ENCODE results near the gene FIGN.

FIGN gene

DNA sequence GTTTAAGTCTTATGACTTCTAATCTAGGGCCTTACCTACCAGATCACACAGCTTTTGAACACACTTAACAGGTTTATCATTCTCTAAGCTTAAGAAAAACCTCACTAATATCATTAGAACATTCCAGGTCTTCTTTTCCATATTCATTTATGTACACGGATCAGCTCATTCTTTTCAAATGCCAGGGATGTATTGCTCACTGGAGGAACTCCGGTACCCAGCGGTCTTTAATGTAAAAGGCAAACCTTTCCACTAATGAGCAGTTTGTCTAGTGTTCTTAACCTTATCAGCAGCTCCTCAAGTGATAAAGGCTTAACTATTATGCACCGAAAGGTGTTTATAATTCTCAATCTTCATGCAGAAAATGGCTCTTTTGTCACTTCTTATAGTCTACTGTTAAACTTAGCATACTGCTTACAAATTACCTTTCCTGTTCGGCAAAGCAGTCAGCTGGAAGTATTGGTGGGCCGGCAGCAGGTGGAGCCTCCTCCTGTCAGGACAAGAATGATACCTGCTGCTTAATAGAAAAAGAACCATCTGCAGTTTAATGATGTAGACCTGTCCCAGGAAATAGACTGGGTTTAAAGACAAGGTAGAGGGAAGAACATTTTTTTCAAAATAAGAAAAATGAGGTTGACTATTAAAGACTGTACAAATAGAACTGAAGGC is 142.7 kb downstream of the FIGN start:
- no peak for DNase-seq (ENCODE audit: low spot score)
- no peak overlapping the region for H3K27ac Mint-ChIP-seq
- H3K9me3 Mint-ChIP-seq = no peaks in the 10 kb centered on the region
- no peaks in the 10 kb centered on the region for H3K4me1 Mint-ChIP-seq (ENCODE audit: low read depth)
- H3K36me3 Mint-ChIP-seq (ENCODE audit: low read depth) = no peaks in the 10 kb centered on the region
- H3K4me3 Mint-ChIP-seq = no peak overlapping the region
- H3K27me3 Mint-ChIP-seq (ENCODE audit: low read depth) = no peaks in the 10 kb centered on the region

DNA sequence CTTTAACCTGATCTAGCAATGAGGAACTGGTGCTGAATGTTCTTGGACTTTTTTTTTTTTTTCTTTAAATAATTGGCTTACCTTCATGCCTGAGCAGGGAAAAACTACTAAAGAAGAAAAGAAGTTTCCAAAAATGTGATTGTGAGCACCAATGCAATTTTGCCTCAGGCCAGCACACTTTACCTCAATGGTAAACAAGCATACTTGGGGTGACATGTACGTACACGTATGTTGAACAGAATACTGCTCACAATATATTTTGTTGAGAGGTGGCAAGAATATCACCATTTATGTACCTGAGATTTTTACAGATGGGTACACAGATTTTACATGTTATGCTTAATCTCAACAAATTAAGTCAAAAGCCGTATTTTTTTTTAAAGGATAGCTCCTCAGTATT is 144.3 kb downstream of the FIGN start:
- Mint-ChIP-seq H3K4me3 (no peak overlapping the region), H3K9me3 (no peaks in the 10 kb centered on the region), H3K27me3 (ENCODE audit: low read depth) (no peaks in the 10 kb centered on the region), H3K36me3 (ENCODE audit: low read depth) (no peaks in the 10 kb centered on the region), H3K27ac (no peak overlapping the region), H3K4me1 (ENCODE audit: low read depth) (no peaks in the 10 kb centered on the region)
- DNase-seq (ENCODE audit: low spot score) = no peak

DNA sequence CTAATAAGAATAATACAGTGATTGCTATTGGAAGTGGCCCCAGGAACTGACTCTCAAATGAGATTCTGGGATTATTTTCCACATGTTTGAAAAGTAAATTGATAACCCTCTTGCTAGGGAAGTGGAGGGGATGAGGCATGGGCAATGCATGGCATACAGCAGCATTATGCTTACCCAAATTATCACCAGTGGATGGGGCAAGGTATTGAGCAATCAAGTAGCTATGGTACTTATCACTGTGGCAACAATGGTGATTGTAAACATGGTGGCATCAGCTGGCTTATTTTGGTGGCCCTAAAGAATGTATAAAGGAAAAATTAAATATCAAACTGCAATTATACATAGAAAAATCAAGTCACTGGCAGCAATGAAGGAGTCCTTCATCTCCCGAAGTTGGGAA is 155.1 kb downstream of the FIGN start:
- Mint-ChIP-seq H3K27me3 (ENCODE audit: low read depth) (no peaks in the 10 kb centered on the region), H3K4me1 (ENCODE audit: low read depth) (no peaks in the 10 kb centered on the region), H3K27ac (no peak overlapping the region), H3K9me3 (peaks cover 15% of the 10 kb centered on the region), H3K36me3 (ENCODE audit: low read depth) (no peaks in the 10 kb centered on the region), H3K4me3 (no peak overlapping the region)
- no peak for DNase-seq (ENCODE audit: low spot score)

DNA sequence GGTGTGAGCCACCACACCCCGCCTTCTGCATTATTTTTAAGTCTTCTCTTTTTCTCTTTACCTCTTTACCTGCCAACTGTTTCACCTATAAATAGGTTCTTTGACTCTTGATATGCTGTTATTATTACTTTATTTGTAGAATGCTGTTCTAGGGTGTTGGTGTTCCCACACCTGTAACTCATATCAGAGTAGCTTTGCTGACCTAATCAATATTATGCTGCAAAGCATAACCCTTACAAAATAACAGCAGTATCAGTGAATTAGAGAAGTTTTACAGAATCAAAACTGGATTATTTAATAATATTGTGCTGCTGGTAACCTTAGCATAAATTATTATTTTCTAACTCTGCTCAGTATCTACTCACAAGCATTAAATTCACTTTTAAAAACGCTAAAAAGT is 161.5 kb downstream of the FIGN start:
- no peaks in the 10 kb centered on the region for H3K4me1 Mint-ChIP-seq (ENCODE audit: low read depth)
- peaks cover 15% of the 10 kb centered on the region for H3K9me3 Mint-ChIP-seq
- DNase-seq (ENCODE audit: low spot score) = no peak
- no peaks in the 10 kb centered on the region for H3K27me3 Mint-ChIP-seq (ENCODE audit: low read depth)
- no peak overlapping the region for H3K4me3 Mint-ChIP-seq
- no peak overlapping the region for H3K27ac Mint-ChIP-seq
- no peaks in the 10 kb centered on the region for H3K36me3 Mint-ChIP-seq (ENCODE audit: low read depth)

DNA sequence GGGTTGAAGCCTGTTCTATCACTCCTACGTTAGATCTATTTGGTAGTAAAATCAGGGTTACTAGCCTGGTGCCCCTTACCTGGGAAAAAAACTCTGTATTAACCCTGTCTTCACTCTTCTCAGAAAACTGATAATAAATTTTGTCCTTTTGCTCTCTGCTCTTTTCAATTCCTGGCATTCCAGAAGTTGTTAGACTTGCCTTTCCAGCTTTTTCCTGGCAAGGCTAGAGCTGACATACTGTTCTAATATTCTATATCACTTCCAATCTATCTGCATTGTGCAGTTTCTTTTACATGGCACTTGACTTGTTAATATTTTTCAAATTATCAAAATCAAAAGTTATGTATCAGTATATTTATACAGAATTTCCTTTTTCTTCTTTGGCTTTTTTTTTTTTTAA is 162.2 kb downstream of the FIGN start:
- H3K27me3 Mint-ChIP-seq (ENCODE audit: low read depth) = no peaks in the 10 kb centered on the region
- H3K4me3 Mint-ChIP-seq = no peak overlapping the region
- DNase-seq (ENCODE audit: low spot score) = no peak
- H3K4me1 Mint-ChIP-seq (ENCODE audit: low read depth) = no peaks in the 10 kb centered on the region
- peaks cover 11% of the 10 kb centered on the region for H3K9me3 Mint-ChIP-seq
- no peaks in the 10 kb centered on the region for H3K36me3 Mint-ChIP-seq (ENCODE audit: low read depth)
- no peak overlapping the region for H3K27ac Mint-ChIP-seq

DNA sequence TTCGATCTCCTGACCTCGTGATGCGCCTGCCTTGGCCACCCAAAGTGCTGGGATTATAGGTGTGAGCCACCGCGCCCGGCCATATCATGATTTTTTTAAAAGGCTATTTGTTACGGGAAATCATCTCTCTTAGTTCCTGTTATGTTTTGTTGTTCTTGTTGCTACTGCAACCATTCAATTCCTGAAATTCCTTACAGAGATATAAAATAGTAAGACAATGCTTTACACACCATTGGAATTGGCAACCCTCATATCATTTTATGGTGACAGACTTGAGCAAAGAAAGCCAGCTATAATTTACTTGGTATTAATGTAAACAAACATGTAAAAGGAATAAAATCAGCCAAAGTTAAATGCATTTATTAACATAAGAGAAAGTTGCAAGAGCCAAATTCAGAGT is 163.0 kb downstream of the FIGN start:
- no peaks in the 10 kb centered on the region for H3K27me3 Mint-ChIP-seq (ENCODE audit: low read depth)
- DNase-seq (ENCODE audit: low spot score) = no peak
- peaks cover 9% of the 10 kb centered on the region for H3K9me3 Mint-ChIP-seq
- H3K27ac Mint-ChIP-seq = no peak overlapping the region
- H3K4me1 Mint-ChIP-seq (ENCODE audit: low read depth) = no peaks in the 10 kb centered on the region
- no peaks in the 10 kb centered on the region for H3K36me3 Mint-ChIP-seq (ENCODE audit: low read depth)
- H3K4me3 Mint-ChIP-seq = no peak overlapping the region

DNA sequence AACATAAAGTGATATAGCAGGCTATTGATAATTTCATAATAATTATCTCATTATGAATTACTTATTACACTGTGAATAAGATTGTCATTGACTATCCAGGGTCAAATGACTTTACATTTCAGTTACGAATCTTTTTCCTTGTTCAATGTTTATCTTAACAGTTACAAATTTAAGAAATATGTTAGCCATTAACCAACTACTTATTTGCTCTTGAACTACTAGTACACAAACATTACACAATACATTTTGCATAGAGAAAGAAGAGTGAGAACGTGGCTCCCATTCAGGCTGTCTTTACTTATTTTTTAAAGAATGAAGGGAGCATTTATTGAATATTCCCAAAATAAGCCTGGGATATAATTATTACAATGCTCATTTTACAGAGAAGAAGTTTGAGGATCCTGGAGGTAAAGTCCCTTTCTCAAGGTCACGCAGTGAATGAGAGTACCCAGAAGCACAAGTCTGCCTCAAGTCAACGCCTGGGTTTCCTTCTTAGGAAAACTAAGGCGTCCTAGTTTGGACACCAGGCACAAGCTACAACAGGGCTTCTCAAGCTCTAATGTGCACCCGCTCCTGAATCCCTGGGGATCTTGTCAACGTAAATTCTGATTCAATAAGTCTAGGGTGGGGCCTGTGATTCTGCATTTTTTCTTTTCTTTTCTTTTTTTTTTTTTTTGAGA is 164.2 kb downstream of the FIGN start:
- H3K4me3 Mint-ChIP-seq = no peak overlapping the region
- no peaks in the 10 kb centered on the region for H3K4me1 Mint-ChIP-seq (ENCODE audit: low read depth)
- peaks cover 2% of the 10 kb centered on the region for H3K9me3 Mint-ChIP-seq
- no peaks in the 10 kb centered on the region for H3K27me3 Mint-ChIP-seq (ENCODE audit: low read depth)
- H3K36me3 Mint-ChIP-seq (ENCODE audit: low read depth) = no peaks in the 10 kb centered on the region
- H3K27ac Mint-ChIP-seq = no peak overlapping the region
- no peak for DNase-seq (ENCODE audit: low spot score)

DNA sequence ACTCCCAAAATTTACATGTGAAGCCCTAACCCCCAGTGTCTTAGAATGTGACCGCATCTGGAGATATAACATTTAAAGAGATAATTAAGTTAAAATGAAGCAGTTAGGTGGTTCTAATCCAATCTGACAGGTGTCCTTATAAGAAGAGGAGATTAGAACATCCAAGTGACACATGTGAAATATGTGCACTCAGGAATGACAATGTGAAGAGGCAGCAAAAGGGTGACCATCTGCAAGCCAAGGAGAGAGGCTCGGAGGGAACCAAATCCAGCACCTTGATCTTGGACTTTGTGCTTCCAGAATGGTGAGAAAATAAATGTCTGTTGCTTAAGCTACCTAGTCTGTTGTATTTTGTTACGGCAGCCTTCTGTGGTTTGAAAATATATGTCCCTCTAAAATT is 165.4 kb downstream of the FIGN start:
- Mint-ChIP-seq H3K27ac (no peak overlapping the region), H3K27me3 (ENCODE audit: low read depth) (no peaks in the 10 kb centered on the region), H3K9me3 (no peaks in the 10 kb centered on the region), H3K36me3 (ENCODE audit: low read depth) (no peaks in the 10 kb centered on the region), H3K4me1 (ENCODE audit: low read depth) (no peaks in the 10 kb centered on the region), H3K4me3 (no peak overlapping the region)
- DNase-seq (ENCODE audit: low spot score) = no peak

DNA sequence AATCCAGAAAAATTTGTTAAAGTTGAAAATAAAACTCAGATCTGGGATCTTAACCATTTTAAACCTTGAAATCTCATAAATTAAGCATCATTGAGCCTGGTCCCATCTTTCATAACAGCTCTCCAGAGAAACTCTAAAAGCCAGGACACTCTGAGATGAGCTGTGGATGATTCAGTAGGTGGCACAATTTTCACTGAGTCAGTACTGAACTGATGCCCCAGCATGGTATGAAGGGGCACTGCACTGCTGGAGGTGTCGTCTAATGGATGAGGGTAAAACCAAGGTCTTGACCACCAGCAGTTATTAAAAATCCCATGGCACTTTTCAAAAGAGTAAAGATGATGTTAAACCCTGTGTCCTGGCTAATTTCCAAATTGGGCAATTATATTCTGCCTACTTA is 170.6 kb downstream of the FIGN start:
- DNase-seq (ENCODE audit: low spot score) = no peak
- Mint-ChIP-seq H3K27me3 (ENCODE audit: low read depth) (no peaks in the 10 kb centered on the region), H3K36me3 (ENCODE audit: low read depth) (no peaks in the 10 kb centered on the region), H3K9me3 (no peaks in the 10 kb centered on the region), H3K4me3 (no peak overlapping the region), H3K27ac (no peak overlapping the region), H3K4me1 (ENCODE audit: low read depth) (no peaks in the 10 kb centered on the region)

DNA sequence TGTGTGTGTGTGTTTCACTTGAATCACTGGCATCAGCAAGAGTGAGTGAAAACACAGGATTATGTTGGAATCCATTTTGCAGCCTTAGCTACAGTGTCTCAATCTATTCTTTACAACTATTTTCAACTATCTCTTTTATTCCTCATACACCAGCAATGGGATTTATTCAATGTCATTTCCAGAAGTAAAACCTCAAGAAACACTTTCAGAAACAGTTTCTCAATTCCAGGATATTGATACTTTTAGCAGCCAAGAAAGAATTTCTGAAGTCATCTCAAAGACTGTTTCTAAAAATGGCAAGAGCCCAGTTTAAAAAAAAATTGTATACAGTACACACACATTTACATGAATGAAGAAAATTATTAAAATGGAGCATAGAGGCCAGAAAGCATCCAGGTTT is 171.6 kb downstream of the FIGN start:
- Mint-ChIP-seq H3K27me3 (ENCODE audit: low read depth) (no peaks in the 10 kb centered on the region), H3K9me3 (no peaks in the 10 kb centered on the region), H3K4me3 (no peak overlapping the region), H3K4me1 (ENCODE audit: low read depth) (no peaks in the 10 kb centered on the region), H3K27ac (no peak overlapping the region), H3K36me3 (ENCODE audit: low read depth) (no peaks in the 10 kb centered on the region)
- DNase-seq (ENCODE audit: low spot score) = no peak

DNA sequence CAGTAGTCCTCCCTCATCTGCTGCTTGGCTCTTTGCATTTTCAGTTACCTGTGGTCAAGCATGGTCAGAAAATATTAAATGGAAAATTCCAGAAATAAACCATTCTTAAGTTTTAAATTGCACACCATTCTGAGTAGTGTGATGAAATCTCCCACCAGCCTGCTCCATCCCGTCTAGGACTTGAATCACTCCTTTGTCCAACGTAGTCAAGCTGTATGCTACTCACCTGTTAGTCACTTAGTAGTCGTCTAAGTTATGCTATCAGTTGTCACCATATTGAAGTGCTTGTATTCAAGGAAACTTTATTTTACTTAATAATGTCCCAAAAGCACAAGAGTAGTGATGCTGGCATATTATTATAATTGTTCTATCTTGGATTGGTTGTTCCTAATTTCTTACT is 172.5 kb downstream of the FIGN start:
- Mint-ChIP-seq H3K9me3 (no peaks in the 10 kb centered on the region), H3K4me3 (no peak overlapping the region), H3K27ac (no peak overlapping the region), H3K27me3 (ENCODE audit: low read depth) (no peaks in the 10 kb centered on the region), H3K36me3 (ENCODE audit: low read depth) (no peaks in the 10 kb centered on the region), H3K4me1 (ENCODE audit: low read depth) (no peaks in the 10 kb centered on the region)
- no peak for DNase-seq (ENCODE audit: low spot score)

DNA sequence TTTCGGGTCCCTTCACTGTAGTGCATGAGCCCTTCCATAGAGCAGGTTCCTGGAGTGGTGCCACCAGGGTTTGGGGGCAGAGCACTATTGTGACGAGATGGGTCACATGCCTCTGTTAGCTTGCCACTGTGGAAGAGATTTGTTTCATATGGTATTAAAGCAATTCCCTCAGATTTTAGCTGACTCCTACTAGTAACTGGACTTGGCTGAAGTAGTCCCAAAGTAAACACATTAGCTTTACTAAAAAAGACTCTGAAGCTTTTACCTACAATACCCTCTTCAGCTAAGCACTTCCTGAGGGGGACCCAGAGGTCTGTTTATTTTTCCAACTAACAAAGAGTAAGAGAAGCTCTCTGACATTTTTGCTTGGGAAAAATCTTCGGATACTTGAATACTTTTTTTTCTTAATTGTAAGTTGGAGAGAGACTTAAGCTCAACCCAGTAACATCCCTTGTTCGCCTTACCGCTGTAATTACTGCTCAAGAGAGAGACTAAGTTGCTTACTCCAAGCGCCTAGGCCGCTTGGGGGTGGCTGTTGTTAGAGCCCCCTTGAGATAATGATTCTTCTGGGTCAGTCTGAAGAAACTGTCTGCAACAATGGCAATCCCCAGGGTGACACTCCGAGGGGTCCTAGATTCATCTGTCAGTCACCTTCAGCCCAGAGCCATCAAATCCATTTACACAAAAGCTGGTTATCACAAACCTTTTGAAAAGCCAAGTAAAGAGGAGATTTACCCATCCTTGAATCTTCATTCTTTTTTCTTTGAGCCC is 177.4 kb downstream of the FIGN start:
- Mint-ChIP-seq H3K4me3 (no peak overlapping the region), H3K27ac (no peak overlapping the region), H3K27me3 (ENCODE audit: low read depth) (no peaks in the 10 kb centered on the region), H3K4me1 (ENCODE audit: low read depth) (no peaks in the 10 kb centered on the region), H3K36me3 (ENCODE audit: low read depth) (no peaks in the 10 kb centered on the region), H3K9me3 (no peaks in the 10 kb centered on the region)
- no peak for DNase-seq (ENCODE audit: low spot score)

DNA sequence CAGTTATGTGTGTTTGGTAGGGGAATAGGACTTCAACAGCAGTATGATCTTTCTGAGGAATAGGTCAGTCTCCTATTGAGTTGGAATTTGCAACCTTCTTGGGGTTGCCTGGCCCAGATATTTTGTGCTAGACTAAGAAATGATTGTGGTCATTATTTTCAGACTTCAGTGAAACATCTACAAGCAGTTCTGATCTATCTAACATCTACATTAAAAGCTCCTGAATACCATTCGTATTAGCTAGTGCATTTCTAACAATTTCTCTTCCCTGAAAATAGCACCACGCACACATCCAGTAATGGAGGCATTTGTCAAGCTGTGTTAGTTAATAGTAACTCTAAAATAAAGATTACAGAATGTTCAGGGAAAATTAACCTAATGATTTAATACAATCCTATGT is 179.3 kb downstream of the FIGN start:
- no peaks in the 10 kb centered on the region for H3K27me3 Mint-ChIP-seq (ENCODE audit: low read depth)
- DNase-seq (ENCODE audit: low spot score) = no peak
- no peak overlapping the region for H3K27ac Mint-ChIP-seq
- H3K9me3 Mint-ChIP-seq = no peaks in the 10 kb centered on the region
- H3K4me3 Mint-ChIP-seq = no peak overlapping the region
- no peaks in the 10 kb centered on the region for H3K36me3 Mint-ChIP-seq (ENCODE audit: low read depth)
- H3K4me1 Mint-ChIP-seq (ENCODE audit: low read depth) = no peaks in the 10 kb centered on the region

DNA sequence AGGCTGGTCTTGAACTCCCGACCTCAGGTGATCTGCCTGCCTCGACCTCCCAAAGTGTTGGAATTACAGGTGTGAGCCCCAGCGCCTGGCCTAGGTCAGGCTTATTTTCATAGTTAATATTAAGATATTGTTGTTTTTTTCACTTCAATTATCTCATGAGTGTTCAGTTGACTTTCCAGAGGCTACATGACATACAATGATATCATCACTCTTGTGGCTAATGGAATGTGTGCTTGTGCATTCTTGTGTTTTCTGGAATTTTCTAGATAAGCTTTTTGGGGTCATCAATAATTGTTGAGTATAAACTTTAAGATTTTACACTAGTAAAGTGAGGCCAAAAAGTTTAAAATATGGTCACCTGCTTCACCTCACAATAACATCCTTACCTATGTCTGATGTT is 180.9 kb downstream of the FIGN start:
- Mint-ChIP-seq H3K27ac (no peak overlapping the region), H3K9me3 (peaks cover 4% of the 10 kb centered on the region), H3K36me3 (ENCODE audit: low read depth) (no peaks in the 10 kb centered on the region), H3K4me1 (ENCODE audit: low read depth) (no peaks in the 10 kb centered on the region), H3K4me3 (no peak overlapping the region), H3K27me3 (ENCODE audit: low read depth) (no peaks in the 10 kb centered on the region)
- no peak for DNase-seq (ENCODE audit: low spot score)
